ENCODE measurements around the gene ZNF705A.
"Not testable (repeated sequence)": the region's sequence is repeated elsewhere in the genome, so short reads cannot be mapped to it uniquely, and the experiment has no call there.

Gene ZNF705A

GRCh38 chr12:8156845-8157244 lies at the start of gene ZNF705A:
ZNF705A (plus strand) TSS chr12:8157015; CDS start chr12:8172626, 15,611 bp downstream.
- no peak for DNase-seq

DNA sequence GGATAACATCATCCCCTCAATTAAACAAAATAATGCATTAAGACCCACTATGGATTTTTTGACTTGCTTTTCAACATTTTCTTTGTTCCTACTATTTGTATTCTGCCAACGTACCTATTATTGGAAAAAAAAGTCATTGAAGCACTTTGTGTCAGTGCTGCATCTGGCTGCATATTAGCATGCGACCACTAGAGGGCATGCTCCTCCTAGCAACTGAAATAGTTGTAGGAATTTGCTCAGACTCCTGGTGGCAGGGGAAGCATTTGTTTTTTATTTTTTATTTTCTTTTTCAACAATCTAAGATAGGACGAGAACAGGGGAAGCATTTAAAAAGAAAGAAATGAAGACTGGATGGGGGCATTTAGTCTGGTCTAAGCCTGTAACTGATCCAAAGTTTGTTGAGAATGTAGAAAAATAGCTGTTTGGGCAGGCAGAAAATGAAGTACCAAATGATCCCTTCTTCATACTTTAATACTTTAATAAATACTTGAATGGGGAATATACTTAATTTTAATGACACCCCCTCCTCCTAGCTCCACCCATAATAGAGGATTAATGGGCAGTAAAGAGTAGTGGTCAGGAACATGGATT lies 47.9 kb upstream of the ZNF705A start:
- DNase-seq: peak; percentile 59

DNA sequence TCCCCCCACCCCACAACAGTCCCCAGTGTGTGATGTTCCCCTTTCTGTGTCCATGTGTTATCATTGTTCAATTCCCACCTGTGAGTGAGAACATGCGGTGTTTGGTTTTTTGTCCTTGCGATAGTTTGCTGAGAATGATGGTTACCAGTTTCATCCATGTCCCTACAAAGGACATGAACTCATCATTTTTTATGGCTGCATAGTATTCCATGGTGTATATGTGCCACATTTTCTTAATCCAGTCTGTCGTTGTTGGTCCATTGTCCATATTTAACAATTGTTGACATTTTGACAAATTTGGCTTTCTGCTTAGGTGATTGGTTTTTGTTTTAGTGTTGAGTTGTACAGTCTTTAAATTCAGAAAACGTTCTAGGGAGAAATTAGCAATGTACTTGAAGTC lies 43.7 kb upstream of the ZNF705A start:
- DNase-seq: not testable (repeated sequence)

- DNase-seq: no peak
Observed at GRCh38 chr12:8120072-8120713, 36.6 kb upstream of the ZNF705A start.

DNA sequence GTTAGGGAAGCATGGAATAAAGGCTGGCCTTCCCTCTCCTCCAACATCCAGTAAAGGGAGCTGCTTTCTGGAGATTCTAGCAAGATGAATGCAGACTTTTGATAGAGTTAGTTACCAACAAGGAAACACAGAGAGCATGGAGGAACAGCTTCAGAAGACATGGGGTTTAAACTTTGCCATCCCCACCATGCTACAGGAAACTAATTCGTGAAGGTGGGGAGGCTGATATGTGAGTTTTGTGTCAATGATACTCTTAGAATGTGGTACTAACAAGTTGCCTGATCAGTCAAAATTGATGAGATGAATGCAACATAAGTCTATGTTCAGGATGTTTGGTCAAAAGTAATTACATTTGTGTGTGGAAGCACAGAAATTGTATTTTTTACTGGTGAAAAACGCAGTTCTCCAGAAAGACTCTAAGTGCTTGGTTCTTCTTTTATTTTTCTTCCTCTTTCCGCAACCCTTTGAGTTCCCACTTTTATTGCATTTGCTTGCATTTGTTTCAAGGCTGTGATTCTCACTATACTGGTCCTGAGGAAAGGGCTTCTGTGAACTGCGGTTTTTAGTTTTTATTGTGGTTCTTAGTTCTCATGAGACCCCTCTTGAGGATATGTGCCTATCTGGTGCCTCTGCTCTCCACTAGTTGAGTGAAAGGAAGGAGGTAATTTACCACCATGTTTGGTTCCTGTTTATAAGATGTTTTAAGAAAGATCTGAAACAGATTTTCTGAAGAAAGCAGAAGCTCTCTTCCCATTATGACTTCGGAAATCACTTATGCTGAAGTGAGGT lies 33.5 kb upstream of the ZNF705A start, which contains the start of gene CLEC4A:
CLEC4A (plus strand) TSS at position 494 of the 789 bp plus-strand sequence; CDS start at position 756, 262 bp downstream.
- DNase-seq: no peak

DNA sequence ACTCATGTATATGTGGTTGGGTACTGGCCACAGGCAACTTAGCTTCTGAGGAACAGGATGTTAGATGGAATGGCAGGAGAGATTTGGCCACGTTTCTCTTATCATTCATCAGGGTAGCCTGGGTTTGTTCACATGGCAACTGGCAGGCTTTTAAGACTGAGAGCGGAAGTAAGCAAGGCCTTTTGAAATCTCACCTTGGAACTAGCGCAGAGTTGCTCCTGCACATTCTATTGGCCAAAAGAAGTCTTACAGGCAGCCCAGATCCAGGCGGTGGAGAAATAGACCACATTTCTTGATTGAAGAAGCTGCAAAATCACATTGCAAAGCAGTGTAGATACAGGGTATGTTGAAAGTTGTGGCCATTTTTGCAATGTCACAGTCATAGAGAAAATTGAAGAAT lies 29.7 kb upstream of the ZNF705A start:
- DNase-seq: no peak

DNA sequence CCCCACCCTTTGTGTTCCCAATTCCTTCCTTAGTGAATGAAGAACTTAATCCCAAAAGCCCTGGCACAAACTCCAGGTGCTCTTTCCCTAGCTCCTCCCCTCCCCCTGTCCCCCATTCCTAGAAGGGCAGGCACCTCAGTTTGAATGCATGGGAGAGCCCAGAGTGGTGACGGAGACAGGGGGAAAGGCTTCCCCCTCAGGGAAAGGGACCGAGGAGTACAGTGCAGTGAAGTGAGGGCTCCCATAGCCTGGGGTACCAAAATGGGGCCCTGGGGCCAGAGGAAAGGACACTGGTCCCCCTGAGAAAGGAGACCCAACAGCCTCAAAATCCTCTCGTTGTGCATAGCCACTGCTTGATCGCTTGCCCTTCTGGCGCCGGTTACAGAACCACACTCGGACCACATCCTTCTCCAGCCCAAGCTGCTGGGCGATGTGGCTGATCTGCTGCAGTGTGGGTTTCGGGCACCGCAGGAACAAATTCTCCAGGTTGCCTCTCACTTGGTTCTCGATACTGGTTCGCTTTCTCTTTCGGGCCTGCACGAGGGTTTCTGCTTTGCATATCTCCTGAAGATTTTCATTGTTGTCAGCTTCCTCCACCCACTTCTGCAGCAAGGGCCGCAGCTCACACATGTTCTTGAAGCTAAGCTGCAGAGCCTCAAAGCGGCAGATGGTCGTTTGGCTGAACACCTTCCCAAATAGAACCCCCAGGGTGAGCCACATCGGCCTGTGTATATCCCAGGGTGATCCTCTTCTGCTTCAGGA lies 23.0 kb upstream of the ZNF705A start:
- DNase-seq: not testable (repeated sequence)

DNA sequence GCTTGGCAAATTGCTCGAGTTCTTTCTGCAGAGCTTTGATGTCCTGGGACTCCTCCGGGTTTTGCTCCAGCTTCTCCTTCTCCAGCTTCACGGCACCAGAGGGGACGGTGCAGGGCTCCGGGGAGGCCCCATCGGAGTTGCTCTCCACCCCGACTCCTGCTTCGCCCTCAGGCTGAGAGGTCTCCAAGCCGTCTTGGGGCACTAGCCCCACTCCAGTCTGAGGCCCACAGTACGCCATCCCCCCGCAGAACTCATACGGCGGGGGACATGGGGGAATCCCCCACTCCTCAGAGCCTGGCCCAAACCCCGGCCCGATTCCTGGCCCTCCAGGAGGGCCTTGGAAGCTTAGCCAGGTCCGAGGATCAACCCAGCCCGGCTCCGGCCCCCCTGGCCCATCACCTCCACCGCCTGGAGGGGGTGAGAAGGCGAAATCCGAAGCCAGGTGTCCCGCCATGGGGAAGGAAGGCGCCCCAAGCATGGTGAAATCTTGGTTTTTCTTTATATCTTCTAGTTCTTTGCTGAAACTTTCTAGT lies 22.4 kb upstream of the ZNF705A start:
- DNase-seq: not testable (repeated sequence)

- DNase-seq: not testable (repeated sequence)
Observed at GRCh38 chr12:8141647-8142046, 15.2 kb upstream of the ZNF705A start.

GRCh38 chr12:8143261-8143660 lies 13.6 kb upstream of the ZNF705A start:
- DNase-seq: no peak

DNA sequence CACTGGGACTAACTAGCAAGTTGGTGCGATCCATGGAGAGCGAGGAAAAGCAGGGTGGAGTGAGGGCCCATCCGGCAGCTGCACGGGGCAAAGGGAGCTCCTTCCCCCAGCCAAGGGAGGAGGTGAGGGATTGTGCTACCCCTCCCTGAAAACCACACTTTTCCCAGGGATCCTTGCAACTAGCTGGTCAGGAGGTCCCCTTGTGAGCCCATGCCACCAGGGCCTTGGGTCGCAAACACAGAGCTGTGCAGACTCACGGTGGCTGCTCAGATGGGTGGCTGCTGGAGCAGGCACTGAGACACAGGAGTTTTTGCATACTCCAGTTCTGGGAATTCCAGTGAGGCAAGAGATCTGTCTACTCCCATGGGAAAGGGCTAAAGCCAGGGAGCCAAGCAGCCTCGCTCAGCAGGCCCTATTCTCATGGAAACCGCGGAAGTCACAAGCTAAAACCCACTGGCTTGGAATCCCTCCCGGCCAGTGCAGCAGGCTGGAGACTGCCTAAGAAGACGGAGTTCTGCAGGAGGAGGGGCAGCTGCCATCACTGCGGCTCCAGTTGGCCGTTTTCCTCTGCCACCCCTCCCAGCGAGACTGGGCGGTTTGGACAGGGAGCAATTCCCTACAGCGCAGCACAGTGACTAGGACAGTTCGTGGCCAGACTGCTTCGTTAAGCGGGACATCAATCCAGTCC lies 10.9 kb upstream of the ZNF705A start:
- no peak for DNase-seq

GRCh38 chr12:8146442-8146771 lies 10.4 kb upstream of the ZNF705A start:
- no peak for DNase-seq

- no peak for DNase-seq
Observed at GRCh38 chr12:8154526-8154925, 2.3 kb upstream of the ZNF705A start.

DNA sequence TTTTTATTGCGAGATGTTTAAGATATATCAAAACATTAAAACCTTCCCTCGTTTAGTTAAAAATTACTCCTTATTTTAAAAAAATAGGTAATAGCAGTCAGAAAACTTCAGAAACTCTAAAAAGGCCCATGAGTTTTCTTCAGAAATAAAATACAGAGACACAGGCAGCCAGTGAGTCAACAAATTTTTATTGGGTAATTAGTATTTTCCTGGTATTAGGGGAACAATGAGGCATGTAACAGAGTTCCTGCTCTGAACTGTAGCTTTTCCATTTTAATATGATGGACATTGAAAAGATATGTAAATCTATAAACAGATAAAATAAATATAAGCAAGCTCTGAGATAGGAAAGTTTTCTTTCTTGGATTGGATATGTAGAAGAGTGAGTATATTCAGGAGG lies 399 bp upstream of the ZNF705A start:
- no peak for DNase-seq

DNA sequence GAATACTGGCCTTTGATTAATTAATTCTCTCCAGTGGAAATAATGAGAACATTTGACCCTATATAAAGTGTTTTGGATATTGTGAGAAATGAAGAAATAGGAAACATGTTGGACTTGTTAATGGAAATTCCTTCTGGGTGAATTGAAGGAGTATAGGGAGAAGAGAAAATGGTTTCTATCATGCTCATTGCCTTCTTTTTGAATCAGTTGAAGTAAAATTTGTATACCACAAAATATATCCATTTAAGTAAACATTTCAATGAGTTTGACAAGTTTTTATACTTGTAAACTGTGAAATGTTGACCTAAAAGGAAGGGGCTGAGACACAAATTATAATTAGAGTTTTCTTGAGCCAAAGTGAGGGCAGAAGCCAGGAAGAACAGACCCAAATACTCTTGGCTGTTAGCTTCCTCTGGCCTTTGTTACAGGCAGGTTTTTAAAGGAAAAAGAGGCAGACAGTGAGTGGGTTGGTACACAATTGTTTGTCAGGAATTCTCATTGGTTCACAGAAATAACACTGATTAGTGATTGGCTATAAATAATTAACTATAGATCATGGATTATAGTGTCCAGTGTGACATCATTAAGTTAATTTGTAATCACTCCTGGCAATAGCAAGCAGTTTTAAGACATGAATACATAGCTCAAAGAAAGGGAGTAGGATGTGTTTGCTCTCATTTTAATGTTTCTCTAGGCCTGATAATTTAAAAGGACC lies 826 bp downstream of the ZNF705A start:
- DNase-seq: no peak

- DNase-seq: not testable (repeated sequence)
Observed at GRCh38 chr12:8172911-8173310, 16.1 kb downstream of the ZNF705A start.

- peak; percentile 66 for DNase-seq
Observed at GRCh38 chr12:8179989-8180585, 23.3 kb downstream of the ZNF705A start.

DNA sequence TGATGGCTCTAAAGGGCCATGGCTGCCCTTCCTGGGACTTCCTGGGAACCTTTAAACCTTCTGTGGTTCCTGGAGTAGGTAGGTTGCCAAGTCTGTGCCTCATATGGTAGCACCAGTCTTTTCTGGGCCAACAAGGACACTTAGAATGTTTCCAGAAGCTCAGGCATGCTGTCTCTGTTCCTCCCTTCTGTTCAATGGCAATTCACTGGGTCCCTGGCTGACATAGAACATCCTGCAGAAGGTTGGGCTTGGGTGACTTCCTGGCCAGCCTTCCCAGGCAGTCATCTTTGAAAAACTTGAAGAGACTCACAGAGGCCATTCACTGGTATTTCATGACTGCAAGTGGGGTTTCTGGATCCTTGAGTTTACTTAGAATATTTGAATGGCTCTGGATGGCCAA lies 24.5 kb downstream of the ZNF705A start:
- DNase-seq: not testable (repeated sequence)

GRCh38 chr12:8182923-8183322 lies 26.1 kb downstream of the ZNF705A start:
- not testable (repeated sequence) for DNase-seq

- DNase-seq: not testable (repeated sequence)
Observed at GRCh38 chr12:8183346-8183745, 26.5 kb downstream of the ZNF705A start.

DNA sequence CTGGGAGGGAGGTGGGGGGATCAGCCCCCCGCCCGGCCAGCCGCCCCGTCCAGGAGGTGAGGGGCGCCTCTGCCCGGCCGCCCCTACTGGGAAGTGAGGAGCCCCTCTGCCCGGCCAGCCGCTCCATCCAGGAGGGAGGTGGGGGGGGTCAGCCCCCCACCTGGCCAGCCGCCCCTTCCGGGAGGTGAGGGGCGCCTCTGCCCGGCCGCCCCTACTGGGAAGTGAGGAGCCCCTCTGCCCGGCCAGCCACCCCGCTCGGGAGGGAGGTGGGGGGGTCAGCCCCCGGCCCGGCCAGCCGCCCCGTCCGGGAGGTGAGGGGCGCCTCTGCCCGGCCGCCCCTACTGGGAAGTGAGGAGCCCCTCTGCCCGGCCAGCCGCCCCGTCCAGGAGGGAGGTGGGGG lies 27.4 kb downstream of the ZNF705A start:
- not testable (repeated sequence) for DNase-seq

All from activated effector memory CD4-positive, alpha-beta T cell treated with Interleukin-2 at 50 U/mL for 16 hours (primary cell).